IPS-11a (cell line): ENCODE measurements around the gene AKT3.

ENCODE experiments used
- H3K4me3 ChIP-seq: one replicate; pipeline ENCODE4 v1.5.1; 2013; ENCODE audit warnings: low read depth, low read length, control low read depth

AKT3 gene

DNA sequence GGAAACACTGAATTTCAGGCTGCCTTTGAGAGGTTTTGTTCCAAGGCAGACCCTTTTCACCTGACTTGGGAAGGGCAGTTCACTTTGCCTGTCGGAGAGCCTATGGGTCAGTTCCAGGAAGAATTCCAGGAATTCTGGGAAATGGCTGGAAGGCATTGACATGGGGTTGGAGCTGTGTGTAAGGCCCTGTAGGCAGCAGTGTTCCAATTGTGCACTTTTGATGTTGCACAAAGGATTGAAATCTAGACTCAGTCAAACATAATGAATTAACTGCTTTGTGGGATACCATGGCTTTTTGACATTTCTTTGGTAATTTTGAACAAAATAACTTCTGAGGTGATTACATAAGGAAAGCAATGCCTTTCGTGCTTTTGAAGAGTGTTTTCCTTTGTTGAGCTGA, 409.6 kb downstream of the AKT3 start:
- no peak overlapping the region for H3K4me3 ChIP-seq

DNA sequence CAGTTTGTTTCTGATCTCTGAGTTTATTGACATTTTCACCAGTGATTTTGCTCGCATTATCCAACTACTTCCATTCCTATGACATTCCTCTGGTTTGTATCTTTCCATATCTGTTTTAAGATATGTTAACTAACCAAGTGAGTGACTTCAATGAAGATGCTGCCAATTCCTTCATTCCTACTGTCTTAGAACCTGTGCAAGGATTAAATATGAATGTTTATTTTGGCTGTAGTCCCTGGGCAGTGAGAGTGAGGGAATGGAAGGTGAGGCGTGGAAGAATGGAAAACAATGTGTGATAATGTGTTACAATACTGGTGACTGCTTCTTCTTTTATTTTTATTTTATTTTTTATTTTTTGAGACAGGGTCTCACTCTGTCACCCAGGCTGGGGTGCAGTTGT, 411.2 kb downstream of the AKT3 start:
- H3K4me3 ChIP-seq = no peak overlapping the region
